Activated naive CD8-positive, alpha-beta T cell treated with anti-CD3 and anti-CD28 coated beads for 36 hours (primary cell): ENCODE results near the gene GNAZ. TPM values are rescaled to one million over a fixed set of nuclear protein-coding genes. Genes with fewer than 3 reads are reported as not detected.

Experiments used
- DNase-seq: peaks from one replicate; pipeline ENCODE4 v3.0.0; 2021
- H3K27ac Mint-ChIP-seq: one replicate; pipeline ENCODE4 v1.8.0; 2022; ENCODE audit warnings: mild to moderate bottlenecking, moderate library complexity, mixed read lengths
- H3K27me3 Mint-ChIP-seq: one replicate; pipeline ENCODE4 v1.8.0; 2022; ENCODE audit warnings: mild to moderate bottlenecking, mixed read lengths
- H3K36me3 Mint-ChIP-seq: one replicate; pipeline ENCODE4 v1.8.0; 2021; ENCODE audit warnings: mild to moderate bottlenecking, mixed read lengths
- H3K4me1 Mint-ChIP-seq: one replicate; pipeline ENCODE4 v1.8.0; 2021; ENCODE audit warnings: mixed read lengths
- H3K4me3 Mint-ChIP-seq: one replicate; pipeline ENCODE4 v1.8.0; 2022; ENCODE audit warnings: mild to moderate bottlenecking, moderate library complexity, mixed read lengths
- H3K9me3 Mint-ChIP-seq: one replicate; pipeline ENCODE4 v1.8.0; 2022; ENCODE audit warnings: mixed read lengths
- total RNA-seq, 2 experiments: library from RNA; stranded (reverse); gene quantifications; one replicate each; pipeline ENCODE4 v1.2.3, GENCODE V29; 2021

GNAZ gene
- total RNA-seq, 2 experiments from 2014 or later = 0.43 to 0.54 TPM

DNA sequence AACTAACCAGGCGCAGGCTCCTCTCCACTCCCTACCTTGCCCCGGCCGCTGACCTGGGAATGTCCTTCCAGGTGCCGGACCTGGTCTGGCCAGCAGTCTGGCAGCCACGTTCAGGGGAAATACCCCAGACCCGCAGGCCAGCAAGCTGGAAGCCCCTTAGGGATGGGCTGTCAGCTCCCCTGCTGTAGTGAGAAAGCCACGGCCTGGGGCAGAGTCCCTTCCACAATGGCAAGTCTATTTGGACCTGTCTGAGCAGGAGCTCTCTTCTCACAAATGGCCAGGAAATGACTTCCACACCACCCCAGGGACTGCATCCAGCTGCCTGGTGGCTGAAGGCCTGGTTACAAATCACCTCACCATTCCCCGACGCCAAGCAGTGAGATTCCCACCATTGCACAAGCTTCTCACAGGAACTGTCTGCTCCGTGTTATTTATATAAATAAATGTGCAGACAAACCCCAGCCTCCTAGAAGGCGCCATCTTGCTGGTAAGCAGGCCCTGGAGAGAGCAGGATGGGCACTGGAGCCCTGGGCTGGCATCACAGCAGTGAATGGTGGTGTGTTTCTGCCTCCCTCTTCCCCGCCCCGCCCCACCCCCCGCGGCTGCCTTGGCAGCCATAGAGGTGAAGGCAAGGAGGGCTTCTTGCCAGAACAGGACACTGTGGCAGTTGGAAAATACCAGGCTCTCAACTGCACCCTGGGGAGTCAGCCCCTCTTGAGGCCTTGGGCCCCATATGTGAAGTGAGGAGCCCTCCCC is 47.8 kb downstream of the GNAZ start:
- no peak overlapping the region for H3K27ac Mint-ChIP-seq
- peaks cover 8% of the 10 kb centered on the region for H3K36me3 Mint-ChIP-seq
- no peak for DNase-seq
- no peaks in the 10 kb centered on the region for H3K27me3 Mint-ChIP-seq
- H3K9me3 Mint-ChIP-seq = peaks cover 4% of the 10 kb centered on the region
- no peak overlapping the region for H3K4me3 Mint-ChIP-seq
- peaks cover 11% of the 10 kb centered on the region for H3K4me1 Mint-ChIP-seq

DNA sequence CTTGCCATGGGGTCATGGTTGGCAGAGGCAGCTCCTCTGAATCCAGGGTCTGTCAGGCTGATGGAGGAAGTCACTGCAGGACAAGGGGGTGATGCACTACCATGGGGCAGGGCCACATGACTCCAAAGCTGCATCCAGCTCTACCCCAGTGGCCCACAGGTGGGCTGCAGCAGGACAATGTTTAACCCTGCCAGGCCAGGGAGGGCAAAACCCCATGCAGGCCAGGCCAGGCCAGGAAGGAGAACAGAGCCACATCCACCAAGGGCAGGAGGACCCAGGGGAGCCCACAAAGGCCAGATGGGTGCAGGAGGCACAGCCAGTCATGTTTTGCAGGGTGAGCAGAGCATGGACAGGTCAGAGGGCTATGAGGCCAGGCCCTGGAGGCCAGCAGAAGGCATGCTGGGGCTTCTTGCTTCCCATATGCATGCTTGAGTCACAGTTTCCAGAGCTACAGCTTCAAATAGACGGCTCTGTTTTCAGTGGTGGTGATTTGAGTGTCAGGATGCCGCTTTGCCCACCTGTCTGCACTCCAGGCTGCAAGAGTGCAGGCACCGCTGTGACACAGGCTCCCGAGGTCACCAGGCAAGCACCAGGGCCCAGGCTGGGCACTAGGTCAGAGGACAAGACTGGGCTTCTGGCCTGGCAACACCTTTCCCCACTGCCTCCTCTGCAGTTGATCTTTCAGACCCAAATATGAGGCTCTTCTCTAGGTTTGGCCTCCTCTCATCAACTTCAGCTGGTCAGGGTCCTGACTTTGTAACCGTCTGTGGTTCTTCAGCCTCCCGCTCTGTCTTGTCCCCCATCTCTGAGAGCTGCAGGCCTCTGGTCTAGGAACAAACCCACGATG is 48.6 kb downstream of the GNAZ start:
- Mint-ChIP-seq H3K4me1 (peaks cover 11% of the 10 kb centered on the region), H3K27ac (peak overlapping the region; percentile 88), H3K27me3 (no peaks in the 10 kb centered on the region), H3K9me3 (peaks cover 4% of the 10 kb centered on the region), H3K4me3 (peak overlapping the region; percentile 47), H3K36me3 (peaks cover 8% of the 10 kb centered on the region)
- no peak for DNase-seq

DNA sequence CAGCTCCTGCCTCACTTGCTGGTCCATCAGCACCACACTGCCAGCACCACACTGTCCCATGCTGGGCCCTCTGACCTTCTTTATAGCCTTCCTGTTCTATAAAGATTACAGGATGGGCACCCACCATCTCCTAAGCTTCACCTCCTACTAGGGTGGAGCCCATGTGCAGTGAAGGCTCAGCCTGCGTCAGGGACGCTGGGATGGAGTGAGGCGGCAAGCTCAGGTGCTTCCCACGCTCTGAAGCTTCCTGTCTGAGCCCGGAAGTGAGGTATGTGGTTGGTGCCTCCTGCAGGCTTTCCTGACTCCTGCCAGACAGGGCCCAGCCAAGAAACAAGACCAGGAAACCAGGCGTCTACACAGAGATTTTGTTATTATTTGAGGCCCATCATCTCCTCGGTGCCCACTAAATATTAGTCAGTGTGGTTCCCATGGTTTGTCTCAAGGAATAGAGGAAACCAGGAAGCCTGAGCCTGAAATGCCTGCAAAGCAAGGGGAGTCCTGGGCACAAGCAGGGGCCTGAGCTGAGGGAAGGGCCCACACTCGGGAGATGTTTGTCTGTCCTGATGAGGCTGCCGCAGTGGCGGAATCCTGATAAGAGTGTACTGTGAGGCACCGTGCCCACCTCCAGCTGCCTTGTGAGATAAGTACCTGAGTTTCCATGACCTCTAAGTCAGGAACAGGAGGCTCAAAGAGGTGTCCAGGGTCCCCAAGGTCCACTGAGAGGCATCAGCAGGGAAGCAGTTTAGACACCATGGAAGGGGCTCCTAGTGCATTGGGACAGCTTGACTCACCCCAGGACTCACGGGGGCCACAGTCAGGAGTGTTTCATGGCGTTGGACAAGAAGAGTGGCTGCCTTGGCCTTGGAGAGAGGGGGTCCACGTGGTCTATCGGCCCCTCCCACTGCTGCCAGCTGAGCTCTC is 49.4 kb downstream of the GNAZ start:
- peak; percentile 58 for DNase-seq
- peaks cover 11% of the 10 kb centered on the region for H3K4me1 Mint-ChIP-seq
- peak overlapping the region; percentile 47 for H3K4me3 Mint-ChIP-seq
- H3K36me3 Mint-ChIP-seq = peaks cover 8% of the 10 kb centered on the region
- H3K9me3 Mint-ChIP-seq = peaks cover 4% of the 10 kb centered on the region
- H3K27me3 Mint-ChIP-seq = no peaks in the 10 kb centered on the region
- peak overlapping the region; percentile 88 for H3K27ac Mint-ChIP-seq

DNA sequence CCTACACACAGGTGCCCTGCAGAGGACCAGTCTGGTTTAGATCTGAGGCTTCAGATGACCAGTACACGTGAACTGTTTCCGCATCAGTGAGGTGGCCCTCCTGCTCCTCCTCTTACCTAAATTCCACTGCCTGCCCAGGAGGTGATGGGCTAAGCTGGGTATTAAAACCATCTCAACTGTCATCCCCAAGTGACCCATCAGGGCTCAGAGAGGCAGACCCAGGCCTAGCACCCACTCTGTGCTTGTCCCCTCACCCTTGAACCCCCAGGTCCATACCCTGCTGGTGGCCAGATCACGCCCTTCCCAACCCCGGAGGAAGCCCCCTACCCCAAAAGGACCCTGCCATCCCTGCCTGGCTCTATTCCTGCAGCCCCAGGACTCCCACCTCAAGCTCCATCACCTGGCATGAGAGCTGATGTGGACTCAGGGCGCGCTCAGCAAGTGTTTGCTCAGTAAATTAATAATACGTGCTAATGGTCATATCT is 50.1 kb downstream of the GNAZ start:
- no peak overlapping the region for H3K27ac Mint-ChIP-seq
- peaks cover 8% of the 10 kb centered on the region for H3K36me3 Mint-ChIP-seq

DNA sequence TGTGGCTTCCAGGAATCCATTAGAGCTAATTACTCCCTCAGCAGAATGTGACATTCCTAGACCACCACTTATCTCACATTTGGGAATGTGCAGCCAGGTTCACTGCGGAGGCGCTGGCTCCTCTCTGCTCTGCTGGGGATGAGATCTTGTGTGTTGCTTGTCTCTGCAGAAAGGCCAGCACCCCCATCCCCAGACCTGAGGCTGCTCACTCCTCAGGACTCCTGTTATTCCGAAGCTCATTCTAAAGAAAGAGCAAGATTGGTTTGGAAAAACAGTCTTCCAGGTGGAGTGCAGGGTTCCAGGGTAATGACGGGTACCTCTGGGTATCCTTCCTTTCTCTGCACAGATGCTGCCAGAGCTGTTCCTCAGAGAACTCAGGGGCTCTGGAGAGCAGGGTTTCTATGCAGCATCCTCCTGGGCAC is 50.7 kb downstream of the GNAZ start:
- Mint-ChIP-seq H3K27me3 (no peaks in the 10 kb centered on the region), H3K27ac (no peak overlapping the region), H3K36me3 (peaks cover 8% of the 10 kb centered on the region), H3K4me1 (peaks cover 11% of the 10 kb centered on the region), H3K9me3 (peaks cover 4% of the 10 kb centered on the region), H3K4me3 (no peak overlapping the region)
- DNase-seq = no peak

More for the DNA sequence above, 50.1 kb downstream of the GNAZ start:
- Mint-ChIP-seq H3K4me3 (no peak overlapping the region), H3K9me3 (peaks cover 4% of the 10 kb centered on the region), H3K27me3 (no peaks in the 10 kb centered on the region), H3K4me1 (peaks cover 11% of the 10 kb centered on the region)
- DNase-seq = no peak

DNA sequence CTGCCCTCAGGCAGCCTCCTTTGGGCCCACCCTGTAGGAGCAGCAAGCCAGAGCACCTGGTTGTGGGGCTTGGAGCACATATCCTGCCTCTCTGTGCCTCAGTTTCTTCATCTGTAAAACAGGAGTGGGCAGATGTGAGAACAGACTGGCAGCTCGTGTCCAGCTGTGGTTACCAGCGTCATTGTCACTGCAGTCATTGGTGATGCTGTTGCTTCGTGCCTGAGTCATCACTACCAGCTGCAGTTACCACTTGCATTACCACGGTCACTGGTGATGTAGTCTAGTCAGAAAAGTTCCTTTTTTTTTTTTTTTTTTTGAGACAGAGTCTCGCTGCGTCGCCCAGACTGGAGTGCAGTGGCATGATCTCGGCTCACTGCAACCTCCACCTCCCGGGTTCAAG is 51.1 kb downstream of the GNAZ start:
- Mint-ChIP-seq H3K36me3 (peaks cover 8% of the 10 kb centered on the region), H3K4me1 (peaks cover 11% of the 10 kb centered on the region), H3K9me3 (peaks cover 4% of the 10 kb centered on the region), H3K27me3 (no peaks in the 10 kb centered on the region), H3K4me3 (no peak overlapping the region), H3K27ac (no peak overlapping the region)
- DNase-seq = no peak

DNA sequence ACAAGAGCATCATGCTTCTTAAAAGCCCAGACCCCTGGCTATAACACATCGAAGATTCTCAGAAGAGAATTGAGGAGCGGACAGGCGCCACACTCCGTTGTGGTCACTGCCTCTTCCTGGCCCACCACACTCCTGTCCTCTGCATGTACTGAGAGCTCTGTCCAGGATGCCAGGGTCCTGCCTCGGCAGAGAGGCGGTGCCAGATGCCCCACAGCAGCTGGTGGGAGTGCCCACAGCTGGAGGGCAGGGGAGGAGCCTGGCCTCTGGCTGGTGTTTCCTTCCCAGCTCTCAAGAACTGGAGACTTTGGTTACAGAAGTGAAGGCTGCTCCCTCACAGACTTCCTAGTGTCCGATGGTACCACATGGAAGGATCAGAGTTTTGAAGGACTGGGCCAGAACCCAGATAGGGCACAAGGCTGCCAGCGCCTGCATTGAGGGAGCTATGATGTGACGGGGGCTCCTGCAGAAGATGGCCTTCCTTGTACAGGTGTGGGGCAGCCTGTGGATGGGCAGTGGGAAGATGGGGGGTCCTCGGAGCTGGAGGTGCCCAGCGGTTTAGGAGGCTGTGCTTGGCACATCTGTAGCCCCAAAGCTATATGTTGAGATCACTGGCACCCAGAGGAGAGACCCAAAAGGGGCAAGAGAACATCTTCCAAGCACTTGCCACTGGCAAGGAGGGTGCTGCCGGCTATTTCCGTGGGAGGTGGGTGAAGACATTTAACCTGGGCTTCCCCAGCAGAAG is 52.1 kb downstream of the GNAZ start:
- Mint-ChIP-seq H3K27ac (no peak overlapping the region), H3K4me3 (no peak overlapping the region), H3K4me1 (peaks cover 11% of the 10 kb centered on the region), H3K9me3 (peaks cover 4% of the 10 kb centered on the region), H3K36me3 (peaks cover 8% of the 10 kb centered on the region), H3K27me3 (no peaks in the 10 kb centered on the region)
- DNase-seq = no peak

DNA sequence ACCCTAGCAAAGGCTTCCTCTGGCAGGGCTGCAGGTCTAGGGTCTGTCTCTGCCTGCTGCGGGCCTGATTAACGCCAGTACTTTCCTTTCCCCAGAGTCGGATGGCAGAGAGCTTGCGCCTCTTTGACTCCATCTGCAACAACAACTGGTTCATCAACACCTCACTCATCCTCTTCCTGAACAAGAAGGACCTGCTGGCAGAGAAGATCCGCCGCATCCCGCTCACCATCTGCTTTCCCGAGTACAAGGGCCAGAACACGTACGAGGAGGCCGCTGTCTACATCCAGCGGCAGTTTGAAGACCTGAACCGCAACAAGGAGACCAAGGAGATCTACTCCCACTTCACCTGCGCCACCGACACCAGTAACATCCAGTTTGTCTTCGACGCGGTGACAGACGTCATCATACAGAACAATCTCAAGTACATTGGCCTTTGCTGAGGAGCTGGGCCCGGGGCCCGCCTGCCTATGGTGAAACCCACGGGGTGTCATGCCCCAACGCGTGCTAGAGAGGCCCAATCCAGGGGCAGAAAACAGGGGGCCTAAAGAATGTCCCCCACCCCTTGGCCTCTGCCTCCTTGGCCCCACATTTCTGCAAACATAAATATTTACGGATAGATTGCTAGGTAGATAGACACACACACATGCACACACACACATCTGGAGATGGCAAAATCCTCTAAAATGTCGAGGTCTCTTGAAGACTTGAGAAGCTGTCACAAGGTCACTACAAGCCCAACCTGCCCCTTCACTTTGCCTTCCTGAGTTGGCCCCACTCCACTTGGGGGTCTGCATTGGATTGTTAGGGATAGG is 52.9 kb downstream of the GNAZ start:
- H3K27me3 Mint-ChIP-seq = no peaks in the 10 kb centered on the region
- H3K9me3 Mint-ChIP-seq = peaks cover 4% of the 10 kb centered on the region
- DNase-seq = no peak
- no peak overlapping the region for H3K27ac Mint-ChIP-seq
- peaks cover 8% of the 10 kb centered on the region for H3K36me3 Mint-ChIP-seq
- peaks cover 11% of the 10 kb centered on the region for H3K4me1 Mint-ChIP-seq
- no peak overlapping the region for H3K4me3 Mint-ChIP-seq

DNA sequence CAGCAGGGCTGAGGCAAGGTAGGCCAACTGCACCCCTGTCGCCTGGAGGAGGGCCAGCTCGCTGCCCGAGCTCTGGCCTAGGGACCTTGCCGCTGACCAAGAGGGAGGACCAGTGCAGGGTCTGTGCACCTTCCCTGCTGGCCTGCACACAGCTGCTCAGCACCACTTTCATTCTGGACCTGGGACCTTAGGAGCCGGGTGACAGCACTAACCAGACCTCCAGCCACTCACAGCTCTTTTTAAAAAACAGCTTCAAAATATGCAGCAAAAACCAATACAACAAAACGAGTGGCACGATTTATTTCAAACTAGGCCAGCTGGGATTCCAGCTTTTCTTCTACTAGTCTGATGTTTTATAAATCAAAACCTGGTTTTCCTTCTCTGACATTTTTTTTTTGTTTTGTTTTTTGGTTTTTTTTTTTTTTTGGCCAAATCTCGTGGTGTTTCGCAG is 53.5 kb downstream of the GNAZ start:
- peaks cover 8% of the 10 kb centered on the region for H3K36me3 Mint-ChIP-seq
- H3K27ac Mint-ChIP-seq = no peak overlapping the region
- no peak overlapping the region for H3K4me3 Mint-ChIP-seq
- no peak for DNase-seq
- peaks cover 4% of the 10 kb centered on the region for H3K9me3 Mint-ChIP-seq
- H3K27me3 Mint-ChIP-seq = no peaks in the 10 kb centered on the region
- peaks cover 11% of the 10 kb centered on the region for H3K4me1 Mint-ChIP-seq

DNA sequence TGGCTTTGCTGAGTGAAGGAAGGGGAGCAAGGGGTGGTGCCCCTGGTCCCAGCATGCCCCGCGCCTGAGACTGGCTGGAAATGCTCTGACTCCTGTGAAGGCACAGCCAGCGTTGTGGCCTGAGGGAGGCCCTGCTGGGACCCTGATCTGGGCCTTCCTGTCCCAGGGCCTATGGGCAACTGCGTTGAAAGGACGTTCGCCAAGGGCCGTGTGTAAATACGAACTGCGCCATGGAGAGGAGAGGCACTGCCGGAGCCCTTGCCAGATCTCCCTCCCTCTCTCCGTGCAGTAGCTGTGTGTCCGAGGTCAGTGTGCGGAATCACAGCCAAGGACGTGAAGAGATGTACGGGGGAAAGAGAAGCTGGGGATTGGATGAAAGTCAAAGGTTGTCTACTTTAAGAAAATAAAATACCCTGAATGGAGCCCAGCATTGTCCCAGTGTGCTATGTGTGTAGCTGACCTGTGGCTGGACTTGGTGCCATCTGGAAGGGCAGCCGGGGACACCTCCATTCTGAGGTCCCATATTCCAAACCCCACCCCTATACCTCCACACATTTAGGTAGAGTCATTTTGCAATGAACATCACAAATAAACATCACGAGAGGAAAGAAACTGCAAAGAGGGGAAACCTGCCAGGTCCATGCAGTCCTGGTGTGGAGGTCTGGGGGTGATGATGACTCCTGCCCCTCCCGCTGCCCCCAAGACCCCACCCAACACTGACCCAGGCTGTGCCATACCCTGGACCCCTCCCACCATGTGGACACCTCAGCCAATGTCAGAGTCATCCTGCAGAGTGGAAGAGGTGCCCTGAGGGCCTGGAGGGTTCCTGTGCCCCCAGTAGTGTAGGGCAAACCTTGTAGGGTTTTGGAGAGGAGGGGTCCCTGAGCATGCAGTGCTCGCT is 54.5 kb downstream of the GNAZ start:
- H3K36me3 Mint-ChIP-seq = peaks cover 1% of the 10 kb centered on the region
- no peak for DNase-seq
- no peak overlapping the region for H3K27ac Mint-ChIP-seq
- H3K27me3 Mint-ChIP-seq = no peaks in the 10 kb centered on the region
- peaks cover 4% of the 10 kb centered on the region for H3K4me1 Mint-ChIP-seq
- no peak overlapping the region for H3K4me3 Mint-ChIP-seq
- no peaks in the 10 kb centered on the region for H3K9me3 Mint-ChIP-seq

DNA sequence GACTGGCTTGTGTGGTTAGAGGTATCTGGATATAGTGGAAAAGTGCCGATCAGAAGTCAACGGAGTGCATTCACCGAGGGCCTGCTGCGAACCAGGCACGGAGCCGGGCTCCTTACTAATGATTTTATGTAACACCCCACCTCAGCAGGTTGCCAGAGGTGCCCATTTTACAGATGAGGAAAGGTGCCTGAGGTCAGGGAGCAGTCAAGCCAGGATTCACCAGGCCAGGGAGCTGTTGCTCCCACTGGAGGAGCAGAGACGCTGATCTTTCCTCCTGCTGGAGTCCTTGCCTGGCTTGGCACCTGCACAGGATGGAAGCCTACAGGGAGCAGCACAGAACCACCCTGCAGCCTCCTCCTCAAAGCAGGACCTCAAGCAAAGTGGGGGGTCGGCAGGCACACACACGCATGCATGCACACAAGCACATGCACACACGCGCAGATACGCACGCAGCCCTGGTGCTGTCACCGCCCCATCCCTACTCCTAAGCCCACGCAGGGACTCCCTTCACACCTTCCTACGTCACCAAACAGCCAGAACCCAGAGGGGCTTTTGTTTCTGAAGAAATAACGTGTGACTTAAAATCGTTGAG is 55.3 kb downstream of the GNAZ start:
- Mint-ChIP-seq H3K36me3 (no peaks in the 10 kb centered on the region), H3K27ac (no peak overlapping the region), H3K27me3 (no peaks in the 10 kb centered on the region), H3K9me3 (no peaks in the 10 kb centered on the region), H3K4me3 (no peak overlapping the region), H3K4me1 (no peaks in the 10 kb centered on the region)
- DNase-seq = no peak

DNA sequence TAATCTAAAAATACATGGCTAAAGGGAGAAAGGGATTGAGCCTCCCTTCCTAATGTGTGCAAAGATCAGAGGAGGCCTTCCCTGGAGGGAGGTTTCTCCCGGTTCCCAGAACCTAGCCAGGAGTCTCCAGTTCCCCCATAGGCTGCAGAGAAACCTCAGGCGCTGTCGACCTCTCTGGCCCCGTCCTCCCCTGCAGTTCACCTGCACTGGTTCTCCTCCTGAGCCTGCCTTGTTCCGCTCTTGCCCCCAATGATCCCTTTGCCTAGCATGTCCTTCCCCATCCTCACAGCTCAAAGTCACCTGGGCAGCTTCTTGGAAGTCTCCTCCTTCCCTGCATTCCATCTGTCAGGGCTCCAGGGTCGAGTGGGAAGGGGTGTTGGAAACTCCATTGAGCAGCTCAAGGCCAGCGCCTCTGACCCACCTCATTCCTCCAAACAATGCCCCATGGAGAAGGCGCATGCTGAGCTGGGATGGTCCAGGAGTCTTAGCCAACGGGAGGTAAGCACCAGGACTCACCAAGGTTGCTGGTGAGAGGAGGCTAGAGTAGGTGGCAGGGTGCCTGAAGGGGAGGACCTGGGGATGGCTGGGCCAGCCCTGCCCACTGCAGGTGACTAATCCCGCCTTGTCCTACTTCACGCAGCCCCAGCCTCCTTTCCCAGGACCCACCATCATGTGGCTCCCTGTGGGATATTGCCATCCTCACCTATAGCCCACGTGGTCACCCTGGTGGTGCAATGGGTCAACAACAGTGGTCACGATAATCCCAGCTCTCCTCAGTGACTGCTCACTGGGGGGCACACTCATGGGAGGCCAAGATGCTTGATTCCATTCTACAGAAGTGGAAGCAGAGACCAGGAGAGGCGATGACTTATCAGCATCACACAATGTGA is 56.1 kb downstream of the GNAZ start:
- H3K27me3 Mint-ChIP-seq = no peaks in the 10 kb centered on the region
- H3K27ac Mint-ChIP-seq = no peak overlapping the region
- no peak overlapping the region for H3K4me3 Mint-ChIP-seq
- no peaks in the 10 kb centered on the region for H3K9me3 Mint-ChIP-seq
- DNase-seq = no peak
- no peaks in the 10 kb centered on the region for H3K36me3 Mint-ChIP-seq
- H3K4me1 Mint-ChIP-seq = no peaks in the 10 kb centered on the region
